Brain microvascular endothelial cell (primary cell): ENCODE results near the gene GRAMD1B.

ENCODE experiments used
- DNase-seq: peaks from one replicate; pipeline ENCODE4 v3.0.0-alpha.2; 2020
- H3K27ac ChIP-seq: fragments of 250-450 bp; sonication (Bioruptor Pico); 2 replicates; pipeline ENCODE4 v1.5.1; 2020; ENCODE audit warnings: mild to moderate bottlenecking, moderate library complexity
- H3K27me3 ChIP-seq: fragments of 250-450 bp; sonication (Bioruptor Pico); replicated peaks from 2 replicates; pipeline ENCODE4 v1.5.1; 2020; ENCODE audit warnings: mild to moderate bottlenecking
- H3K36me3 ChIP-seq: fragments of 250-450 bp; sonication (Bioruptor Pico); replicated peaks from 2 replicates; pipeline ENCODE4 v1.5.1; 2020; ENCODE audit warnings: mild to moderate bottlenecking
- H3K4me3 ChIP-seq: 2 replicates; pipeline ENCODE4 v1.5.1; 2011; ENCODE audit warnings: low read depth, mild to moderate bottlenecking, control low read depth, low read length, moderate library complexity
- CTCF ChIP-seq: IDR thresholded peaks from 2 replicates; pipeline ENCODE4 v1.5.1; 2011; ENCODE audit warnings: low read depth, mild to moderate bottlenecking, moderate library complexity, low read length, control low read depth, inconsistent platforms; ENCODE audit errors: missing control alignments
- in situ Hi-C: cut with HindIII; loops from 2 replicates; pipeline ENCODE4 v1.10.0; 2017; ENCODE audit warnings: low sequenced_read_pairs, low pct_ligation_motif_present

The GRAMD1B gene

GRCh38 chr11:123386796-123387510 is 43.1 kb upstream of the GRAMD1B start:
- Histone ChIP-seq H3K27me3 (peaks cover 6% of the 10 kb centered on the region), H3K4me3 (no peak overlapping the region), H3K27ac (no peak overlapping the region), H3K36me3 (no peaks in the 10 kb centered on the region)
- in situ Hi-C loops = no loop called here
- no peak for TF ChIP-seq CTCF
- DNase-seq = no peak

GRCh38 chr11:123388640-123389039 is 41.4 kb upstream of the GRAMD1B start:
- in situ Hi-C loops = no loop called here
- Histone ChIP-seq H3K4me3 (no peak overlapping the region), H3K27ac (no peak overlapping the region), H3K36me3 (no peaks in the 10 kb centered on the region), H3K27me3 (peaks cover 2% of the 10 kb centered on the region)
- TF ChIP-seq CTCF = no peak
- DNase-seq = no peak

- in situ Hi-C loops = no loop called here
- no peak overlapping the region for H3K27ac ChIP-seq
- no peak overlapping the region for H3K4me3 ChIP-seq
- no peaks in the 10 kb centered on the region for H3K27me3 ChIP-seq
- no peak for TF ChIP-seq CTCF
- no peaks in the 10 kb centered on the region for H3K36me3 ChIP-seq
- DNase-seq = no peak
Measured at GRCh38 chr11:123390146-123390545, 39.9 kb upstream of the GRAMD1B start.

GRCh38 chr11:123391646-123392348 is 38.3 kb upstream of the GRAMD1B start:
- Histone ChIP-seq H3K27me3 (no peaks in the 10 kb centered on the region), H3K27ac (no peak overlapping the region), H3K4me3 (no peak overlapping the region), H3K36me3 (no peaks in the 10 kb centered on the region)
- DNase-seq = no peak
- in situ Hi-C loops = no loop called here
- TF ChIP-seq CTCF = no peak

- no peak for DNase-seq
- Histone ChIP-seq H3K27me3 (no peaks in the 10 kb centered on the region), H3K36me3 (no peaks in the 10 kb centered on the region), H3K27ac (no peak overlapping the region), H3K4me3 (no peak overlapping the region)
- no peak for TF ChIP-seq CTCF
- in situ Hi-C loops = no loop called here
Measured at GRCh38 chr11:123392431-123392830, 37.6 kb upstream of the GRAMD1B start.
